Hepatocyte (in vitro differentiated cells): ENCODE data around the gene CBX7. TPM values are rescaled to one million over a fixed set of nuclear protein-coding genes. Genes with fewer than 3 reads are reported as not detected.

Experiments used
- DNase-seq: peaks from one replicate; pipeline ENCODE4 v3.0.0-alpha.2; 2016; ENCODE audit warnings: low spot score
- H2AFZ ChIP-seq: fragments of 200-600 bp; sonication (generic); 2 replicates; pipeline ENCODE4 v1.6.0; 2016; ENCODE audit warnings: antibody characterized with exemption, mild to moderate bottlenecking
- H3K27ac ChIP-seq: fragments of 200-600 bp; sonication (generic); 2 replicates; pipeline ENCODE4 v1.5.1; 2016; ENCODE audit warnings: mild to moderate bottlenecking
- H3K27me3 ChIP-seq: fragments of 200-600 bp; sonication (generic); 2 replicates; pipeline ENCODE4 v1.6.1; 2016
- H3K36me3 ChIP-seq: fragments of 200-600 bp; sonication (generic); replicated peaks from 2 replicates; pipeline ENCODE4 v1.5.1; 2016; ENCODE audit warnings: low read depth; ENCODE audit not compliant: insufficient read depth
- H3K4me1 ChIP-seq: fragments of 200-600 bp; sonication (generic); 2 replicates; pipeline ENCODE4 v1.5.1; 2016; ENCODE audit warnings: mild to moderate bottlenecking, moderate library complexity; ENCODE audit not compliant: insufficient read depth
- H3K4me2 ChIP-seq: fragments of 200-600 bp; sonication (generic); 2 replicates; pipeline ENCODE4 v1.6.0; 2016
- H3K4me3 ChIP-seq: fragments of 200-600 bp; sonication (generic); 2 replicates; pipeline ENCODE4 v1.5.1; 2016; ENCODE audit warnings: mild to moderate bottlenecking
- H3K79me2 ChIP-seq: fragments of 200-600 bp; sonication (generic); 2 replicates; pipeline ENCODE4 v1.6.0; 2017; ENCODE audit warnings: mild to moderate bottlenecking
- H3K9me2 ChIP-seq: fragments of 200-600 bp; sonication (generic); replicated peaks from 2 replicates; pipeline ENCODE4 v1.6.0; 2017; ENCODE audit warnings: mild to moderate bottlenecking; ENCODE audit not compliant: insufficient read depth
- H3K9me3 ChIP-seq: fragments of 200-600 bp; sonication (generic); 2 replicates; pipeline ENCODE4 v1.5.1; 2016; ENCODE audit warnings: low read depth, mild to moderate bottlenecking
- H4K20me1 ChIP-seq: fragments of 200-600 bp; sonication (generic); 2 replicates; pipeline ENCODE4 v1.6.0; 2016; ENCODE audit warnings: mild to moderate bottlenecking; ENCODE audit not compliant: insufficient read depth, poor library complexity, severe bottlenecking
- CTCF ChIP-seq: fragments of 200-600 bp; sonication (generic); IDR thresholded peaks from 2 replicates; pipeline ENCODE4 v1.5.1; 2016; ENCODE audit warnings: antibody characterized with exemption, mild to moderate bottlenecking; ENCODE audit not compliant: poor library complexity
- EZH2 ChIP-seq: fragments of 200-600 bp; sonication (generic); IDR thresholded peaks from 2 replicates; pipeline ENCODE4 v1.6.1; 2016; ENCODE audit warnings: antibody characterized with exemption, mild to moderate bottlenecking, borderline replicate concordance
- EZH2phosphoT487 ChIP-seq: fragments of 200-600 bp; sonication (generic); IDR thresholded peaks from one replicate; pipeline ENCODE4 v1.6.1; 2018; ENCODE audit warnings: antibody characterized with exemption, mild to moderate bottlenecking, low read depth, moderate library complexity; ENCODE audit not compliant: unreplicated experiment, severe bottlenecking
- WGBS: methylation state at CpG from one replicate; pipeline ENCODE4 v1.1.6; 2016; ENCODE audit warnings: low lambda C conversion rate; ENCODE audit errors: missing lambda C conversion rate; 5-methylcytosine and 5-hydroxymethylcytosine counted together
- polyA plus RNA-seq: library from polyadenylated mRNA; unstranded; fragments of >200 nt; fragmentation: Nextera tagmentation; extraction: Ambion mirVana; gene quantifications from 2 replicates; pipeline ENCODE4 v1.2.1, GENCODE V29; 2016
- total RNA-seq: library from RNA; depleted of rRNA; stranded (reverse); fragments of >200 nt; gene quantifications from 2 replicates; pipeline ENCODE4 v1.2.3, GENCODE V29; 2014

CBX7 gene
- total and polyA plus RNA-seq, 2 experiments from 2014 or later: 4.2 to 9.6 TPM

DNA sequence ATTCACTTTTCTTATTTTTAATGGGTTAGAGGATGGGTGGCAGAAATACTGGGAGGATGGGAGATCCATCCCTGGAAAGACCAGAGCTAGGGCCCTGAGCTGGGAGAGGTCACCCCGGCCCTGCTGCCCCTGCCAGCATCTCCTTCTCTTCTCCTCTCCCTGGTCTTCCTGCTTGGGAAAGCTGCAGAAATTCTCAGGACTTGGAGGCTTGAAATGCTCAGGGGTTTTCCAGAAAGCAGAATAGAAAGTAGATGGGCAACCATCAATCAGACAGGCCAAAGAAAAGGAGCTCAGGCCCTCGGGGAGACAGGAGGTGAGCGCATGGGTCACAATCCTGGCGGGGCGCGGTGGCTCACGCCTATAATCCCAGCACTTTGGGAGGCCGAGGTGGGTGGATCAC, 53.9 kb downstream of the CBX7 start:
- TF ChIP-seq CTCF: no peak
- TF ChIP-seq EZH2: no peak
- no peak for TF ChIP-seq EZH2phosphoT487
- Histone ChIP-seq H3K36me3 (no peaks in the 10 kb centered on the region), H4K20me1 (no peaks in the 10 kb centered on the region), H2AFZ (no peak overlapping the region), H3K27ac (no peak overlapping the region), H3K4me3 (no peak overlapping the region), H3K9me3 (no peaks in the 10 kb centered on the region), H3K27me3 (no peaks in the 10 kb centered on the region), H3K4me2 (no peak overlapping the region), H3K9me2 (no peaks in the 10 kb centered on the region), H3K79me2 (no peaks in the 10 kb centered on the region), H3K4me1 (no peaks in the 10 kb centered on the region)
- DNase-seq: no peak
- 95% methylated on average over 8 of the region's 8 CpGs for WGBS

- Histone ChIP-seq H4K20me1 (no peaks in the 10 kb centered on the region), H3K79me2 (no peaks in the 10 kb centered on the region), H3K4me2 (no peak overlapping the region), H2AFZ (no peak overlapping the region), H3K4me1 (no peaks in the 10 kb centered on the region), H3K4me3 (no peak overlapping the region), H3K27me3 (no peaks in the 10 kb centered on the region), H3K9me3 (no peaks in the 10 kb centered on the region), H3K36me3 (no peaks in the 10 kb centered on the region), H3K9me2 (no peaks in the 10 kb centered on the region), H3K27ac (no peak overlapping the region)
- no peak for DNase-seq
- 57% methylated on average over 6 of the region's 6 CpGs for WGBS
- TF ChIP-seq EZH2 (no peak), EZH2phosphoT487 (no peak), CTCF (no peak)
Observed at GRCh38 chr22:39098026-39098425, 54.5 kb downstream of the CBX7 start.

GRCh38 chr22:39097098-39098020, 55.1 kb downstream of the CBX7 start, which contains the start of gene APOBEC3H:
TSS of gene APOBEC3H (plus strand) at chr22:39097244. CDS start at chr22:39100279, 3,035 bp downstream.
- Histone ChIP-seq H3K4me3 (no peak within 1 kb of the TSS), H3K79me2 (no peaks in the 10 kb centered on the region), H3K36me3 (no peaks in the 10 kb centered on the region), H4K20me1 (no peaks in the 10 kb centered on the region), H3K4me2 (no peak within 1 kb of the TSS), H3K27ac (no peak within 1 kb of the TSS), H3K9me3 (no peaks in the 10 kb centered on the region), H3K9me2 (no peaks in the 10 kb centered on the region), H3K4me1 (no peaks in the 10 kb centered on the region), H2AFZ (no peak within 1 kb of the TSS), H3K27me3 (no peaks in the 10 kb centered on the region)
- no peak for DNase-seq
- no peak for TF ChIP-seq EZH2
- TF ChIP-seq CTCF: no peak
- TF ChIP-seq EZH2phosphoT487: no peak
- WGBS: 78% methylated on average over 9 of the region's 9 CpGs
